Camera-type eye (tissue), 1 donor: ENCODE measurements around the gene WBP11. TPM values are rescaled to one million over a fixed set of nuclear protein-coding genes. Genes with fewer than 3 reads are reported as not detected.

ENCODE experiments used
- total RNA-seq: library from RNA; depleted of rRNA; stranded (reverse); fragments of >200 nt; gene quantifications from one replicate; pipeline ENCODE4 v1.2.3, GENCODE V29; 2014

The WBP11 gene
- 36.7 TPM for total RNA-seq

GRCh38 chr12:14803011-14803829 is at the start of gene WBP11, which contains the start of gene C12orf60:
WBP11 (minus strand) TSS chr12:14803478; CDS start chr12:14801383, 2,095 bp downstream.
C12orf60 (plus strand) TSS chr12:14803670; CDS start chr12:14822936, 19,266 bp downstream.

DNA sequence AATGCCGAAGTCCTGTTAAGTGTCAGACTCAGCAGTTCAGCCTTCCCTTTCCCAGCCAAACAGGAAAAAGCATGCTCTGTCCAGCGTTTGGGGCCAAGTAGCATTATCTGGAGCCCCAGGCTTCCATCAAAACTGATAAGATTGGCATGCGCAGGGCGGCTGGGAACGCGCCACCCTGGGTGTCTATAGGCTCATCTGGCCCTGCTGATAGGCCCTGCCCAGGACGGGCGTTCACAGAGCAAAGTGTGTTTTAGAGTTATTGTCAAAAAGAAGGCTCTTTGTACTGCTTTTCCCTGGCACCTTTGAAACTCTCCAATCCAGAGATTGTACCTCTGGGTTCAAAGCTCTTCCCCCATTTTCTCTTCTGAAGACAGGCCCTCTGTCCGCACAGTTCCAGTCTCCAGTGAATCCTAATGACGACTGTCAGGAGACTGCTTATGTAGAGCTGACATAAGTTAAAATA is 40.2 kb upstream of the WBP11 start, which contains the start of gene ART4:
TSS of gene ART4 (minus strand) at position 102 of the 463 bp plus-strand sequence. CDS start 413 bp downstream, outside the sequence.

DNA sequence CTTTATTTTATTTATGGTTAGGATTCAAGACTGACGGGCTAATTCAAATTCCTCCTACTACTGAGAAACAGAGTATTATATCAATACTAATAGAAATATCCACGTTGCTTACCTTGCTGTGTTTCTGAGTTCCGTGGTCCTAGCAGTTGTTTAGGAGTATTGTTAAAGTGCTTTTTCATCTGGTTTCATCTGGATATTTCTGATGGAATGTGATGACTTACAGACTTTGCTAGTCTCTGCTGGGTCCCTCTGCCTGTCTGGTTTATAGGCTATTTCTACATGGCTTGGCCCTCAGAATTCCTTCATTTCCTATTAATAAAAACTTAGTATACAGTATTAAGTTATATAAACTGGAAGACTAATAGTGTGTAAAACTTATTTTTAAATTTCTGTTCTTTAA is 10.7 kb upstream of the WBP11 start, which contains the start of gene SMCO3:
TSS of gene SMCO3 (minus strand) at position 169 of the 400 bp plus-strand sequence. CDS start 7,502 bp downstream, outside the sequence.

Other genes with a start within 250 kb of the WBP11 start
- gene PLBD1, start 235.6 kb downstream of the WBP11 start, total RNA-seq: 13.8 TPM
- 0.11 TPM for gene GUCY2C, start 106.9 kb downstream of the WBP11 start, total RNA-seq
- 10.1 TPM for gene C12orf60, start 192 bp upstream of the WBP11 start, total RNA-seq
- gene SMCO3, start 10.7 kb upstream of the WBP11 start, total RNA-seq: 7.9 TPM
- 0.44 TPM for gene ART4, start 40.0 kb upstream of the WBP11 start, total RNA-seq
- gene MGP, start 82.4 kb upstream of the WBP11 start, total RNA-seq: 186 TPM
- 1.3 TPM for gene ERP27, start 135.1 kb upstream of the WBP11 start, total RNA-seq
- gene ARHGDIB, start 158.1 kb upstream of the WBP11 start, total RNA-seq: 23.1 TPM
- gene PDE6H, start 169.6 kb upstream of the WBP11 start, total RNA-seq: 53.2 TPM